Osteocyte (in vitro differentiated cells): ENCODE results near the gene DAZAP1. TPM values are rescaled to one million over a fixed set of nuclear protein-coding genes. Genes with fewer than 3 reads are reported as not detected.

Experiments used
- DNase-seq: peaks from one replicate; pipeline ENCODE4 v3.0.0; 2021; ENCODE audit warnings: mixed read lengths; ENCODE audit not compliant: unreplicated experiment; ENCODE audit errors: extremely low spot score
- H3K27ac Mint-ChIP-seq: one replicate; pipeline ENCODE4 v1.8.0; 2021; ENCODE audit warnings: mild to moderate bottlenecking, mixed read lengths; ENCODE audit not compliant: unreplicated experiment
- H3K27me3 Mint-ChIP-seq: one replicate; pipeline ENCODE4 v1.8.0; 2021; ENCODE audit warnings: mixed read lengths; ENCODE audit not compliant: unreplicated experiment
- H3K36me3 Mint-ChIP-seq: one replicate; pipeline ENCODE4 v1.8.0; 2021; ENCODE audit warnings: mixed read lengths; ENCODE audit not compliant: unreplicated experiment
- H3K4me1 Mint-ChIP-seq: one replicate; pipeline ENCODE4 v1.8.0; 2021; ENCODE audit warnings: mixed read lengths; ENCODE audit not compliant: unreplicated experiment
- H3K4me3 Mint-ChIP-seq: one replicate; pipeline ENCODE4 v1.8.0; 2021; ENCODE audit warnings: mild to moderate bottlenecking, moderate library complexity, mixed read lengths; ENCODE audit not compliant: unreplicated experiment
- H3K9me3 Mint-ChIP-seq: one replicate; pipeline ENCODE4 v1.8.0; 2021; ENCODE audit warnings: mixed read lengths; ENCODE audit not compliant: unreplicated experiment
- total RNA-seq: library from RNA; stranded (reverse); gene quantifications from 2 replicates; pipeline ENCODE4 v1.2.1, GENCODE V29; 2021
- TF ChIP-seq, protein P1 (sequence below): fragments of 200-600 bp; sonication (generic); IDR thresholded peaks from 2 replicates; pipeline ENCODE4 v1.5.0; 2021; ENCODE audit warnings: antibody characterized with exemption, mild to moderate bottlenecking, moderate library complexity

The DAZAP1 gene
- total RNA-seq, 1 donor from 2014 or later = 101 TPM

DNA sequence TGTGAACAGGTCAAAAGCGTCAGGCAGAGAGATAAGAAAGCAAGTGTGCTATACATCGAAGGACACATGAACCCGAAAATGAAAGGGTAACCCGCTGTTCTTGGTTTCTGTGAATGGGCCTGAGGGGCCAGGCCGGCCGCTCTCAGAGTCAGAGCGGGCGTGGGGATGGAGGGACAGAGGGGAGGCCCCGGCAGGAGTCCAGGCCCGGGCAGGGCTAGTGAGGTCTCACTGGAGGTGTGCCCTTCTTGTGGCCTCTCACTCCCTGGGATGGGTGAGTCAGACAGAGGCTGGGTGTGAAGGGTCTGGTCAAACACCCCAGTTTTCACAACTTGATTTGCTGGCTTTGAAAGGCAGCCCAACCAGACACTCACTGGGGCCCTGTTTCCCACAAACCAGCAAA, 41.1 kb upstream of the DAZAP1 start:
- peaks cover 23% of the 10 kb centered on the region for H3K36me3 Mint-ChIP-seq
- no peaks in the 10 kb centered on the region for H3K9me3 Mint-ChIP-seq
- peaks cover 16% of the 10 kb centered on the region for H3K4me1 Mint-ChIP-seq
- H3K27me3 Mint-ChIP-seq = no peaks in the 10 kb centered on the region
- H3K4me3 Mint-ChIP-seq = no peak overlapping the region
- H3K27ac Mint-ChIP-seq = no peak overlapping the region
- no peak for DNase-seq
- TF ChIP-seq, protein P1, sequence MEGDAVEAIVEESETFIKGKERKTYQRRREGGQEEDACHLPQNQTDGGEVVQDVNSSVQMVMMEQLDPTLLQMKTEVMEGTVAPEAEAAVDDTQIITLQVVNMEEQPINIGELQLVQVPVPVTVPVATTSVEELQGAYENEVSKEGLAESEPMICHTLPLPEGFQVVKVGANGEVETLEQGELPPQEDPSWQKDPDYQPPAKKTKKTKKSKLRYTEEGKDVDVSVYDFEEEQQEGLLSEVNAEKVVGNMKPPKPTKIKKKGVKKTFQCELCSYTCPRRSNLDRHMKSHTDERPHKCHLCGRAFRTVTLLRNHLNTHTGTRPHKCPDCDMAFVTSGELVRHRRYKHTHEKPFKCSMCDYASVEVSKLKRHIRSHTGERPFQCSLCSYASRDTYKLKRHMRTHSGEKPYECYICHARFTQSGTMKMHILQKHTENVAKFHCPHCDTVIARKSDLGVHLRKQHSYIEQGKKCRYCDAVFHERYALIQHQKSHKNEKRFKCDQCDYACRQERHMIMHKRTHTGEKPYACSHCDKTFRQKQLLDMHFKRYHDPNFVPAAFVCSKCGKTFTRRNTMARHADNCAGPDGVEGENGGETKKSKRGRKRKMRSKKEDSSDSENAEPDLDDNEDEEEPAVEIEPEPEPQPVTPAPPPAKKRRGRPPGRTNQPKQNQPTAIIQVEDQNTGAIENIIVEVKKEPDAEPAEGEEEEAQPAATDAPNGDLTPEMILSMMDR = no peak

- H3K36me3 Mint-ChIP-seq = peaks cover 25% of the 10 kb centered on the region
- H3K4me1 Mint-ChIP-seq = peaks cover 7% of the 10 kb centered on the region
These were observed 40.2 kb upstream of the DAZAP1 start for GRCh38 chr19:1366899-1367870.

GRCh38 chr19:1369214-1369805, 38.1 kb upstream of the DAZAP1 start:
- H3K36me3 Mint-ChIP-seq = peaks cover 23% of the 10 kb centered on the region
- no peaks in the 10 kb centered on the region for H3K4me1 Mint-ChIP-seq
- H3K4me3 Mint-ChIP-seq = no peak overlapping the region
- TF ChIP-seq, protein P1 = no peak
- no peak overlapping the region for H3K27ac Mint-ChIP-seq
- DNase-seq = no peak
- no peaks in the 10 kb centered on the region for H3K9me3 Mint-ChIP-seq
- no peaks in the 10 kb centered on the region for H3K27me3 Mint-ChIP-seq

More at GRCh38 chr19:1366899-1367870, 40.2 kb upstream of the DAZAP1 start:
- DNase-seq = no peak
- Mint-ChIP-seq H3K4me3 (no peak overlapping the region), H3K27me3 (no peaks in the 10 kb centered on the region), H3K9me3 (no peaks in the 10 kb centered on the region), H3K27ac (no peak overlapping the region)
- TF ChIP-seq, protein P1 = no peak

- H3K4me3 Mint-ChIP-seq = no peak overlapping the region
- no peaks in the 10 kb centered on the region for H3K4me1 Mint-ChIP-seq
- no peaks in the 10 kb centered on the region for H3K9me3 Mint-ChIP-seq
- H3K27me3 Mint-ChIP-seq = no peaks in the 10 kb centered on the region
- no peak for DNase-seq
- peaks cover 17% of the 10 kb centered on the region for H3K36me3 Mint-ChIP-seq
- no peak overlapping the region for H3K27ac Mint-ChIP-seq
- TF ChIP-seq, protein P1 = no peak
These were observed 36.6 kb upstream of the DAZAP1 start for GRCh38 chr19:1370579-1371361.
